Osteoblast (primary cell): ENCODE results near the gene ANTXR1. TPM values are rescaled to one million over a fixed set of nuclear protein-coding genes. Genes with fewer than 3 reads are reported as not detected.

Experiments used
- DNase-seq: peaks from one replicate; pipeline ENCODE4 v3.0.0; 2011; ENCODE audit warnings: low spot score, mixed read lengths; ENCODE audit not compliant: insufficient read length; ENCODE audit errors: missing footprints
- H2AFZ ChIP-seq: 2 replicates; pipeline ENCODE4 v1.6.0; 2011; ENCODE audit warnings: mild to moderate bottlenecking, low read length
- H3K27ac ChIP-seq: 2 replicates; pipeline ENCODE4 v1.5.1; 2011; ENCODE audit warnings: mild to moderate bottlenecking, low read depth, low read length, moderate library complexity
- H3K27me3 ChIP-seq: 2 replicates; pipeline ENCODE4 v1.6.0; 2012; ENCODE audit warnings: mild to moderate bottlenecking, control low read depth, inconsistent platforms, low read length, moderate library complexity; ENCODE audit not compliant: insufficient read depth
- H3K36me3 ChIP-seq: 2 replicates; pipeline ENCODE4 v1.5.1; 2011; ENCODE audit warnings: mild to moderate bottlenecking, low read length, control low read depth, moderate library complexity; ENCODE audit not compliant: insufficient read depth
- H3K4me1 ChIP-seq: 2 replicates; pipeline ENCODE4 v1.5.1; 2011; ENCODE audit warnings: mild to moderate bottlenecking, low read length, control low read depth, moderate library complexity; ENCODE audit not compliant: insufficient read depth
- H3K4me2 ChIP-seq: 2 replicates; pipeline ENCODE4 v1.6.0; 2011; ENCODE audit warnings: mild to moderate bottlenecking, low read length; ENCODE audit not compliant: insufficient read depth
- H3K4me3 ChIP-seq: fragments of 200-600 bp; sonication (generic); 3 replicates; pipeline ENCODE4 v1.5.1; 2012; ENCODE audit warnings: mild to moderate bottlenecking, low read length, inconsistent platforms; ENCODE audit not compliant: insufficient read depth
- H3K79me2 ChIP-seq: 2 replicates; pipeline ENCODE4 v1.6.0; 2012; ENCODE audit warnings: mild to moderate bottlenecking, low read length, control low read depth, inconsistent platforms; ENCODE audit not compliant: insufficient read depth
- H3K9me3 ChIP-seq: 2 replicates; pipeline ENCODE4 v1.5.1; 2011; ENCODE audit warnings: low read depth, low read length, control low read depth
- H4K20me1 ChIP-seq: 2 replicates; pipeline ENCODE4 v1.6.0; 2012; ENCODE audit warnings: mild to moderate bottlenecking, low read length, control low read depth; ENCODE audit not compliant: insufficient read depth
- total RNA-seq: library from RNA; depleted of rRNA; stranded (reverse); fragments of >200 nt; gene quantifications from 2 replicates; pipeline ENCODE4 v1.2.3, GENCODE V29; 2012
- TF ChIP-seq, protein P1 (sequence below): IDR thresholded peaks from 2 replicates; pipeline ENCODE4 v1.5.1; 2011; ENCODE audit warnings: mild to moderate bottlenecking, low read depth, low read length, moderate library complexity; ENCODE audit errors: extremely low read depth

Gene ANTXR1
- total RNA-seq, 1 donor: 123 TPM

DNA sequence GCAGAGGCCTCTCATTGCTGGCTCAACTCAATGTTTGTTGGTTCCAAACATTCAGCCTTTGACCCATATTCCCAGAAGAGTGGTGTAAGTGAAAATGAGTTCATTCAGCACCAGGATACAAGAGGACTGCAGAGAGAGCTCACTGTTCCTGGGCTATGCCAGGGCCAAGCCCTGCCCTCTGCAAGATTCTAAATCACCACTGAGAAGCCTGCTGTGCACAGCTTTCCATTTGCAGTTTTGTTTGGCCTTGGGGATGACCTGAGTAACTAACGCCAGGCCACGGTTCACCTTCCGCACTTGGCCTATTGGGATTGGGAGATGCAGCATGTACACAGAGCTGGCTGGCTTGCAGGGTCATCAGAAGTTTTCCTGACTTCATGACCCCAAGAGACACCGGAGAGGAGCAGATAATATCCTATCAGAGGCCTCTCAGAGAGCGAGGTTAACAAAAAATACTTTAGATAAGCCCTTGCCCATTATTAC is 25.9 kb upstream of the ANTXR1 start:
- Histone ChIP-seq H3K4me3 (no peak overlapping the region), H3K4me1 (no peaks in the 10 kb centered on the region), H4K20me1 (no peaks in the 10 kb centered on the region), H3K9me3 (no peaks in the 10 kb centered on the region), H3K36me3 (no peaks in the 10 kb centered on the region), H3K79me2 (no peaks in the 10 kb centered on the region), H3K27me3 (no peaks in the 10 kb centered on the region), H3K27ac (no peak overlapping the region), H3K4me2 (no peak overlapping the region), H2AFZ (no peak overlapping the region)
- DNase-seq: no peak
- TF ChIP-seq, protein P1, sequence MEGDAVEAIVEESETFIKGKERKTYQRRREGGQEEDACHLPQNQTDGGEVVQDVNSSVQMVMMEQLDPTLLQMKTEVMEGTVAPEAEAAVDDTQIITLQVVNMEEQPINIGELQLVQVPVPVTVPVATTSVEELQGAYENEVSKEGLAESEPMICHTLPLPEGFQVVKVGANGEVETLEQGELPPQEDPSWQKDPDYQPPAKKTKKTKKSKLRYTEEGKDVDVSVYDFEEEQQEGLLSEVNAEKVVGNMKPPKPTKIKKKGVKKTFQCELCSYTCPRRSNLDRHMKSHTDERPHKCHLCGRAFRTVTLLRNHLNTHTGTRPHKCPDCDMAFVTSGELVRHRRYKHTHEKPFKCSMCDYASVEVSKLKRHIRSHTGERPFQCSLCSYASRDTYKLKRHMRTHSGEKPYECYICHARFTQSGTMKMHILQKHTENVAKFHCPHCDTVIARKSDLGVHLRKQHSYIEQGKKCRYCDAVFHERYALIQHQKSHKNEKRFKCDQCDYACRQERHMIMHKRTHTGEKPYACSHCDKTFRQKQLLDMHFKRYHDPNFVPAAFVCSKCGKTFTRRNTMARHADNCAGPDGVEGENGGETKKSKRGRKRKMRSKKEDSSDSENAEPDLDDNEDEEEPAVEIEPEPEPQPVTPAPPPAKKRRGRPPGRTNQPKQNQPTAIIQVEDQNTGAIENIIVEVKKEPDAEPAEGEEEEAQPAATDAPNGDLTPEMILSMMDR: no peak

DNA sequence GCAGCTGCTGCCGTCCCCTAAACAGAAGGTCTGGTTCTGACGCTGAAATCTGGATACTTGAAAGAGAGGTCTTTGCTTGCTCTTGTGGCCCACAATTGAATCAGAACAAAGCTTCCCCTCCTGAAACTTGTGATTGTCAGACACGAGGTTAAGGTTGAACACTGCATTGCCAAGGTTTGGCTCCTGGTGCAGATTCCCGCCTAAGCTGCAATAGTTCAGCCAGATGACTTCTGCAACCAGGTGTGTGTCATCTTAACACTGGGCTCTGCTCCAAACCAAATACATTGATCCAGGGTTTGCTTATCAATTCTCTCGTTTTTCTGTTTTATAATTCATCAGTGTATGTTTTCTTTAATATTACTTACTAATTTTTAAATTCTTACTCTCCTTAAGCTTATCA is 23.9 kb upstream of the ANTXR1 start:
- H3K4me2 ChIP-seq: no peak overlapping the region
- no peaks in the 10 kb centered on the region for H3K36me3 ChIP-seq
- H3K27ac ChIP-seq: no peak overlapping the region
- no peak overlapping the region for H3K4me3 ChIP-seq
- no peak overlapping the region for H2AFZ ChIP-seq
- H3K27me3 ChIP-seq: no peaks in the 10 kb centered on the region
- no peaks in the 10 kb centered on the region for H3K4me1 ChIP-seq
- TF ChIP-seq, protein P1: no peak
- no peaks in the 10 kb centered on the region for H4K20me1 ChIP-seq
- DNase-seq: no peak
- no peaks in the 10 kb centered on the region for H3K79me2 ChIP-seq
- no peaks in the 10 kb centered on the region for H3K9me3 ChIP-seq

DNA sequence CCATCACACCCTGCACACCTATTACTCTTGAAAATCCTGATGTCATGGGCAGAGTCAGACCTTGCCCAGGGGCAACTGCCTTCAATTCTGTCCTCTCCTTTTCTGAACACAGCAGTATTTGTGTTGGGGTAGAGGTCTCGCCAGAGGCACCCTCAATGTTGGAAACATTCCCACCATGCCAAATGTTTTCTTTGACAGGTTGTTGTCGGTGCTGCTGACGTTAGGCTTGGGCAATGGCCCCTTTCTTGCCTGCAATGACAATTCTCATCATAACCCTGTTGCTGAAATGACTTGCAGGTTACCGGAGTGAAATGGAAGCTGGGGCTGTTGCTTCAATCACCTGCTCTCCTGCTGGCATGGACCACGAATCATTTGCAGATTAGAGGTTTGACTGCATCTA is 20.6 kb upstream of the ANTXR1 start:
- Histone ChIP-seq H3K27me3 (no peaks in the 10 kb centered on the region), H3K36me3 (no peaks in the 10 kb centered on the region), H4K20me1 (no peaks in the 10 kb centered on the region), H3K4me3 (no peak overlapping the region), H3K4me1 (peaks cover 21% of the 10 kb centered on the region), H3K79me2 (no peaks in the 10 kb centered on the region), H3K27ac (no peak overlapping the region), H3K4me2 (no peak overlapping the region), H3K9me3 (no peaks in the 10 kb centered on the region), H2AFZ (no peak overlapping the region)
- TF ChIP-seq, protein P1: no peak
- DNase-seq: no peak

DNA sequence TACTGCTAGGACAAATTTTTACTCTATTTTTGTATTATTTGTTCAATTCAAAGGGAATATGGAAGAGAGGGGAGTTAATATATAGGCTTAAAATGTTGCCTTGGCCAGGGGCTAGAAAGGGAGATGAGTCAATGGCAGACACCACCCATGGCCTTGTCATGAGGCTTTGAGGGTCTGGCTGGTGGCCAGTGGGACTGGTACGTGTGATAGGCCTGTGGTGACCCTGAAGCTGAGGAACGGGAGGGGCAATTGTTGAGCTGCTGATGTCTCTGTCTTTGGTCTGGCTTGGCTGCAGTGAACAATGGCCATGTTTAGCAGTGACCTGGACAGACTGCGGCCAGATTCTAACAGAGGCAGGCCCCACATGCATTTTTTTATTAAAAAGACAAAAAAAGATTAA is 20.0 kb upstream of the ANTXR1 start:
- no peaks in the 10 kb centered on the region for H3K9me3 ChIP-seq
- H3K4me1 ChIP-seq: peaks cover 21% of the 10 kb centered on the region
- no peaks in the 10 kb centered on the region for H4K20me1 ChIP-seq
- no peaks in the 10 kb centered on the region for H3K79me2 ChIP-seq
- H3K4me3 ChIP-seq: no peak overlapping the region
- H3K36me3 ChIP-seq: no peaks in the 10 kb centered on the region
- H3K27ac ChIP-seq: no peak overlapping the region
- H3K27me3 ChIP-seq: no peaks in the 10 kb centered on the region
- TF ChIP-seq, protein P1: no peak
- no peak for DNase-seq
- H2AFZ ChIP-seq: no peak overlapping the region
- H3K4me2 ChIP-seq: no peak overlapping the region
